Measurements from ENCODE around the gene TMEM220.

TMEM220 gene

DNA sequence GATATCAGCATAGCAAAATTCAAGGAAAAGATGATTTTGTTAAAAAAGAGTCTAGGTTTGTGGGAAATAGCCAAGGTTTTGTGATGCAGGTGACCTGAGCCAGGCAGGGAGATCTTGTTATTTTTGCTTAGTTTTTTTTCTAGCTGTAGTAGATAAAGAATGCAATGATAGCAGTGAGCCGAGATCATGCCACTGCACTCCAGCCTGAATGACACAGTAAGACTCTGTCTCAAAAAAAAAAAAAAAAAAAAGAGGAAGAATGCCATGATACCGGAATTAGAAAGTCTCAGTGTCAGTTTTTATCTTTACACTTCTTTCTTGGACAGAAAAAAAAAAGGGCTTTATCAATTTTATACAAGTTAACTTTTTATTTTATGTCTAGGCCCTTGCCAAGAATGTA, 46.6 kb upstream of the TMEM220 start:
- Histone ChIP-seq H3K4me1 (no peaks in the 10 kb centered on the region), H3K4me3 (ENCODE audit: low read depth, low read length) (no peak overlapping the region), H3K4me2 (ENCODE audit: low read length) (no peak overlapping the region), H3K79me2 (no peaks in the 10 kb centered on the region), H3K27ac (no peak overlapping the region), H2AFZ (no peak overlapping the region), H3K9ac (no peak overlapping the region), H3K36me3 (ENCODE audit: control insufficient read depth, insufficient read depth, low read length) (no peaks in the 10 kb centered on the region), H3K9me3 (ENCODE audit: control insufficient read depth, low read length) (no peaks in the 10 kb centered on the region), H3K27me3 (ENCODE audit: control insufficient read depth, insufficient read depth, low read length) (no peaks in the 10 kb centered on the region)
- TF ChIP-seq, protein P1, sequence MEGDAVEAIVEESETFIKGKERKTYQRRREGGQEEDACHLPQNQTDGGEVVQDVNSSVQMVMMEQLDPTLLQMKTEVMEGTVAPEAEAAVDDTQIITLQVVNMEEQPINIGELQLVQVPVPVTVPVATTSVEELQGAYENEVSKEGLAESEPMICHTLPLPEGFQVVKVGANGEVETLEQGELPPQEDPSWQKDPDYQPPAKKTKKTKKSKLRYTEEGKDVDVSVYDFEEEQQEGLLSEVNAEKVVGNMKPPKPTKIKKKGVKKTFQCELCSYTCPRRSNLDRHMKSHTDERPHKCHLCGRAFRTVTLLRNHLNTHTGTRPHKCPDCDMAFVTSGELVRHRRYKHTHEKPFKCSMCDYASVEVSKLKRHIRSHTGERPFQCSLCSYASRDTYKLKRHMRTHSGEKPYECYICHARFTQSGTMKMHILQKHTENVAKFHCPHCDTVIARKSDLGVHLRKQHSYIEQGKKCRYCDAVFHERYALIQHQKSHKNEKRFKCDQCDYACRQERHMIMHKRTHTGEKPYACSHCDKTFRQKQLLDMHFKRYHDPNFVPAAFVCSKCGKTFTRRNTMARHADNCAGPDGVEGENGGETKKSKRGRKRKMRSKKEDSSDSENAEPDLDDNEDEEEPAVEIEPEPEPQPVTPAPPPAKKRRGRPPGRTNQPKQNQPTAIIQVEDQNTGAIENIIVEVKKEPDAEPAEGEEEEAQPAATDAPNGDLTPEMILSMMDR (IDR thresholded peaks at IDR 0.05), result no peak

DNA sequence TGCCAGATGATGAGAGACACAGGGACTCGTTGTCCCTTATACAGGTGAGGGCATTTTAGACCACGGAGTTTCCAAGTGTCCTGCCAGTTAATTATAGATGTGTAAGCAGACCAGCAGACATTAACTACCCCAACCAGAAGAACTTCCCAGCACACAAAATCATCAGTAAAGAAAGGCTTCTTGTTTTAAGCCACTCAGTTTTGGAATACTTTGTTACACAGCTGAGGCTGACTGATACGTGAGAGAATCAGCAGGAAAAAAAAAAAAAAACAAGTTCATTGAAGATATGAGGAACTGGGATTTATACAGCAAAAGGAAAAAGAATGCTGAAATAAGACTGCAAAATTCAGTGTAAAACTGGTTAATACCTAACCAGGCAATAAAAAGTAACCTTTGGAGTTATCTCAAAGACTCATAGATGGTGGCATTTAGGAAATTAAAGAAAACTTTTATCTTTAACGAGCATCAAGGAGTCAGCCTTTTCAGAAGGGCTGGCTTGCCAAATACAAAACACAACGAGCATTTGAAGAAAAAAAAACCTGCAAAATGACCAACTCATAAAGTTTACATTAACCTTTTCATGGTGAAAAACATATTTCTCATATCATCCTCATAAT, 46.0 kb upstream of the TMEM220 start:
- H3K9ac ChIP-seq, result no peak overlapping the region
- H3K4me1 ChIP-seq, result no peaks in the 10 kb centered on the region
- no peaks in the 10 kb centered on the region for H3K9me3 ChIP-seq (ENCODE audit: control insufficient read depth, low read length)
- no peak overlapping the region for H3K4me2 ChIP-seq (ENCODE audit: low read length)
- no peak overlapping the region for H3K27ac ChIP-seq
- no peaks in the 10 kb centered on the region for H3K79me2 ChIP-seq
- TF ChIP-seq, protein P1 (IDR thresholded peaks at IDR 0.05), result no peak
- H3K36me3 ChIP-seq (ENCODE audit: control insufficient read depth, insufficient read depth, low read length), result no peaks in the 10 kb centered on the region
- no peak overlapping the region for H3K4me3 ChIP-seq (ENCODE audit: low read depth, low read length)
- H3K27me3 ChIP-seq (ENCODE audit: control insufficient read depth, insufficient read depth, low read length), result no peaks in the 10 kb centered on the region
- H2AFZ ChIP-seq, result no peak overlapping the region

DNA sequence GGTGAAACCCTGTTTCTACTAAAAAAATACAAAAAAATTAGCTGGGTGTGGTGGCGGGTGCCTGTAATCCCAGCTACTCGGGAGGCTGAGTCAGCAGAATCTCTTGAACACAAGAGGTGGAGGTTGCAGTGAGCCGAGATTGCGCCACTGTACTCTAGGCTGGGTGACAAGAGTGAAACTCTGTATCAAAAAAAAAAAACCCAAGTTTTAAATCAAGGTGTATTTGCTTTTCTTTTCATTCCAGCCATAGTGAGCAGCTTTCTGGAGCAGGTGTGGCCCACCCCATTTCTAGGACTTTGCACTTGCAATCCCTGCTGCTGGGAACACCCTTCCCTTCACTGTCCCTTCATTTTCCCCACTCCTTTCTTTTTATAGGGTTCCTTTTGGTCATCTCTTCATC, 45.2 kb upstream of the TMEM220 start:
- no peaks in the 10 kb centered on the region for H3K4me1 ChIP-seq
- no peaks in the 10 kb centered on the region for H3K9me3 ChIP-seq (ENCODE audit: control insufficient read depth, low read length)
- H3K27me3 ChIP-seq (ENCODE audit: control insufficient read depth, insufficient read depth, low read length), result no peaks in the 10 kb centered on the region
- no peaks in the 10 kb centered on the region for H3K79me2 ChIP-seq
- no peak overlapping the region for H3K27ac ChIP-seq
- H3K36me3 ChIP-seq (ENCODE audit: control insufficient read depth, insufficient read depth, low read length), result no peaks in the 10 kb centered on the region
- no peak overlapping the region for H3K4me3 ChIP-seq (ENCODE audit: low read depth, low read length)
- H3K9ac ChIP-seq, result no peak overlapping the region
- TF ChIP-seq, protein P1 (IDR thresholded peaks at IDR 0.05), result no peak
- H2AFZ ChIP-seq, result no peak overlapping the region
- no peak overlapping the region for H3K4me2 ChIP-seq (ENCODE audit: low read length)

DNA sequence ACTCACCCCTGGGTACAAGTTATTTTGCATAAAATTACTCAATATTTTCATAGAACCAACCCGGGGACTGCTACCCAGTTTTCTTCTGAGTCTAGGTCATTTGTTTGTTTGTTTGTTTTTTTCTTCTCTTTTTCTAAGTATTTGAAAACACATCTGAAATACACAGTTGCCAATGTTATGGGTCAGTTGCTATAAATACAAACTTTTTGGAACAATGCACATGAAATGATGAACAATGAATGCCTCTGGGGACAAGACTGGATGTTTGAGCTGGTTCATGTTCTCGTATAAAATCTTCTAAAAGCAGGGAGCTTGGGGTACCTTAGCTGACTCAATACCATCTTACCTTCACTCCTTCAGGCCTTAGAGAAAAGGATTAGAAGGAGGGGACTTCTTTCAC, 43.6 kb upstream of the TMEM220 start:
- H3K36me3 ChIP-seq (ENCODE audit: control insufficient read depth, insufficient read depth, low read length), result no peaks in the 10 kb centered on the region
- no peak overlapping the region for H3K9ac ChIP-seq
- H3K4me2 ChIP-seq (ENCODE audit: low read length), result no peak overlapping the region
- no peak overlapping the region for H2AFZ ChIP-seq
- H3K4me3 ChIP-seq (ENCODE audit: low read depth, low read length), result no peak overlapping the region
- H3K9me3 ChIP-seq (ENCODE audit: control insufficient read depth, low read length), result no peaks in the 10 kb centered on the region
- no peaks in the 10 kb centered on the region for H3K27me3 ChIP-seq (ENCODE audit: control insufficient read depth, insufficient read depth, low read length)
- TF ChIP-seq, protein P1 (IDR thresholded peaks at IDR 0.05), result no peak
- H3K79me2 ChIP-seq, result no peaks in the 10 kb centered on the region
- no peak overlapping the region for H3K27ac ChIP-seq
- H3K4me1 ChIP-seq, result no peaks in the 10 kb centered on the region
